Umbilical cord (tissue), 2 donors: ENCODE data around the gene SYTL2. TPM values are rescaled to one million over a fixed set of nuclear protein-coding genes. Genes with fewer than 3 reads are reported as not detected.

Experiments used
- DNase-seq: peaks from one replicate; pipeline ENCODE4 v3.0.0-alpha.2; 2015; ENCODE audit warnings: low spot score
- total RNA-seq: library from RNA; depleted of rRNA; stranded (reverse); fragments of >200 nt; gene quantifications from one replicate; pipeline ENCODE4 v1.2.3, GENCODE V29; 2014; ENCODE audit warnings: low replicate concordance; ENCODE audit not compliant: insufficient read depth

Gene SYTL2
- total RNA-seq, 1 donor from 2014 or later = 286 TPM

DNA sequence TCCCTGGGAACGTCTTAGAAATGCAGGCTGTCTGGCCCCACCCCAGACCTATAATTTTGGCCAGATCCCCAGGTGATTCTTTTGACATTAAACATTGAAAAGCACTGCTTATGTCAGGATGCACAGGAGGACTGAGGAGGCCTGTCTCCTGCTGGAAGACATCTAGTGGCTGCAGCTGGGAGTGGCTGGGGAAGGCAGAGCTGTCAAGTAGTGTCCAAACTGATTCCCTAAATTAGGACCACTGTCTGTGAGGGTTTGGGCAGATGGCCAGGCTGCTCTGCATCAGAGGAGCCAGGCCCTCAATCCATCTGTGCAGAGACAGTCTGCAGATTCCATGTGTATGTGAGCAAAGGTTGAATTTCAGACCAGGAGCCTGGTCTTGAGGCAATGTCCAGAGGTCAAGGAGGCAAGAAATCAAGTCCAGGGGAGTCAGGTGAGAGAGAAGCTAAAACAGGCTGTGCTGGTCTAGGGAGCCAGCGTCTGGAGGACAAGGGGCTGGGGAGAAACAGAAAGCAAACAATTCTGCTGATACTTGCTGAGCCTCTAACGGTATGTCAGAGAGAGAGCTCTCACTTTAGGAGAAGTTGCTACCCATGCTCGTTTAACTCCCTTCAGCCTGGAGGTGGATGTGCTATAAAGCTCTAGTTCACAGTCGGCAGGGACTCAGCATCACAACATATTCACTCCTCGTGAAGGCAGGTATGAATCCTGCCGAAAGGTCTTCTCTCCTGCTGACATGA, 15.3 kb upstream of the SYTL2 start:
- peak; percentile 64 for DNase-seq

- DNase-seq = no peak
Measured at GRCh38 chr11:85825616-85826015, 14.7 kb upstream of the SYTL2 start.

- DNase-seq = no peak
Measured at GRCh38 chr11:85823816-85824215, 12.9 kb upstream of the SYTL2 start.

DNA sequence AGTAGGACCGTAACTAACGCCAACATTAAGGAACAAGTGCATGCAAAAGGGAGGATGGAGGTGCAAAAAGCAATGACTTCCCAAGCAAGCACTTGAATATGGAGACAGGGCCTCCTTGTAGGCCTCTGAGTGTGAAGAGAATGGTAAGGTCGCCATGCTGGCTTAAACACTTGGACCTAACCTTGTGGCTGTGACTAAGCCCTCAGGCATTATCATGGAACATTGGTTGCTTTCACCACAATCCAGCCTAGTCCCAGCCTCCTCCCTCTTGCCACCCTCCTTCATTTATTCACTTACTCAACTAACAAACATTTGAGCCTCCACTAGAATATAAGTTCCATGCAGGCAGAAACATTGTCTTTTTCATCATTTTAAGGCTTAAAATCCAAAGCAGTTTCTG, 11.9 kb upstream of the SYTL2 start:
- DNase-seq = no peak

DNA sequence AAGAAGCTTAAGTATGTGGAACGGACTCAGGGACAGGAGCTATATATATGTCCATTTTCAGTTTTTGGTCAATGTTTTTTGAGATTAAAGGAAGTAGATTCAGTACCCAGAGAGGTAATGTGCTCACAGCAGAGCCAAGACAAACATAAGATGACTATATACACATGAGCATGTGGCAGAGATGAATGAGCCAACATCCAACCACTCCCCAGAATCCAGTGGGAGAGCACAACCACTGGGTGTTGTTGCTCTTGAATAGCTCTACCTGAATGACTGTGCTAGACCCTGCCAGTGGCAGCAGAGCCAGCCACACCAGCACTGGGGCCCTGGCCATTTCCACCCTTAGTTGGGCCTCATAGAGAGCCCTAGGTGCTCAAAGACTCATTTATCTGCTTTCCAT, 10.7 kb upstream of the SYTL2 start:
- DNase-seq = no peak

- no peak for DNase-seq
Measured at GRCh38 chr11:85819441-85819840, 8.5 kb upstream of the SYTL2 start.

GRCh38 chr11:85815186-85815931, 4.4 kb upstream of the SYTL2 start:
- DNase-seq = no peak

- DNase-seq = no peak
Measured at GRCh38 chr11:85813721-85814120, 2.8 kb upstream of the SYTL2 start.

DNA sequence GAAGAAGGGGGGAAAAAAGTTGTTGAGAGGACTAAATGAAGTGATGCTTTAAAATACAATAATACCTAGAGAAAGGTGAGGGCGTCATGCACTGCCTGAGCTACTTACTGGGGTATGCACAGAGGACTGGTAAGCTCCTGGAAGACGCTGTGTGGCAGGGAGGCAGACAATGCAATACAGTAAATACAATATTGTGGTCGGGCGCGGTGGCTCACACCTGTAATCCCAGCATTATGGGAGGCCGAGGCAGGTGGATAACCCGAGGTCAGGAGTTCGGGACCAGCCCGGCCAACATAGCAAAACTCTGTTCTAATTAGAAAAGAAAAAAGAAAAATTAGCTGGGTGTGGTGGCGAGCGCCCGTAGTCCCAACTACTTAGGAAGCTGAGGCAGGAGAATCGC, 683 bp upstream of the SYTL2 start:
- DNase-seq = no peak

- no peak for DNase-seq
Measured at GRCh38 chr11:85810521-85810870, 445 bp downstream of the SYTL2 start.

- DNase-seq = no peak
Measured at GRCh38 chr11:85809863-85810262, 1.1 kb downstream of the SYTL2 start.

- no peak for DNase-seq
Measured at GRCh38 chr11:85809191-85809590, 1.8 kb downstream of the SYTL2 start.

DNA sequence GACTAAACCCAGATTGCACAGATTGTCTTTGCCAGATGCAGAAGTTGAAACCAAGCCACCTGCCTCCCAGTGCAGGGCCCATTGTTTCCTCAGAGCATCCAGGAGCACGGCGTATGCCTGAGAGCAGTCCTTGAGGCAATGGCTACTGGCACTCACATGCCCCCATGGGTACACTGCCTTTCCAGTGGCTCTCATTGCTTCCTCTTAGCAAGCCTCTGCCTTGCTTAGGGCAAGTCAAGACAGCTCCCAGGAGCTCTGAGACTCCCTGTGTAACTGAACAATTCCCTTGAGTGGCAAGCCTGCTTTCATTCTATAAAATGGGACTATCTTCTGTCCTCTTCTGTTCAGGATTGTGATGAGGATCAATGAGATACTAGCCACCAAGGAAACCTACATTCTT, 4.1 kb downstream of the SYTL2 start:
- DNase-seq = no peak

DNA sequence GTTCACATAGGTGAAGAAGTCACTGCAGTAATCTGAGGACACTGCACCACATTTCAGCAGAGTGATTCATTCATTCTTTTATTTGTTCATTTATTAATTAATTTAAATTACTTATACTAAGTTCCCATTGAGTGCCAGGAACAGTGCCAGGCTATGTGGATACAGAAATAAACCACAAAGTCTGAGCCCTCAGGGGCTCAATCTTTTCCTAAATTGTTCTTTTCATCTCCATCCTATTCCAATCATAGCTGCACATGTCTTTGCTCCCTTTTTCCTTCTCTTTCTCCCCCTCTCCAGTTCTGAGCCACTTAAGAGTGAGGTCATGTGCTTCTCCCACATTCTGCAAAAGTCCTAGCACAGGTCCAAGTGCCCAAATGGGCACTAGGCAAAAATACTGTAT, 4.9 kb downstream of the SYTL2 start:
- no peak for DNase-seq

DNA sequence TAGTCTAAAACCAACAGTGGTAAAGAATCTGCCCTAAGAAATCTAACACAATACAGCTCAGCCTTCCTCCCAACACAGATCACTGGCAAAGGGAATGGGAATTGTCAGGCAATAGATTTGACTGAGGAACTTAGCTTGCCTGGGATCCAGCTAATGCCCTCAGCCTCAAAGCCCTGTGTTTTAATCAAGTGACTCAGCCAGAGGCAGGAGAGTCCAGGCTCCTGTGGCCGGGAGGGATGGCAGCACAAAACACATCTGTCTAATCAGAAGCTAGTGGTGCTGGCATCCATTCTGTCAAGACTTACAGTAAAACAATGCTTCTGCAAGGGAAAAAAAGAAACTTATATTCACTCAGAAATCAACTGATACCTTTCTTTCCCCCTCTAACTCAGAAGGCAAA, 5.6 kb downstream of the SYTL2 start:
- no peak for DNase-seq

DNA sequence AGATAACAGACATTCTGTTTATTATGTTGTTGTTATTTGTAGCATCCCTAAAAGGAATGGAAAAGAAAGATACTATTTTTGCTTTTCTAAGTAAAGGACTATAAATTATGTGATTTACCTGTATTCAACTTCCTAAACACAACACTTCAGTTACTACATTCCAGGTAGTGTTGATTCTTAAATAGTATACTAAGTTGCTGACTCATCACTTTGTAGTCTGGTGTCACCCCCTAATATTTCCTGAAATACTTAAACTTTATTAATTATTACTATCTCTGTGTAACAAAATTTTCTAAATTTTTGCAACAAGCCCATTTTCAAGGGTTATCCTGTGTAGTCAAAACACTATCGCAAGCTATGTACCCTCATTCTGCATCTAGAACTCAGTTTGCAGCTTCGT, 7.0 kb downstream of the SYTL2 start:
- DNase-seq = no peak

DNA sequence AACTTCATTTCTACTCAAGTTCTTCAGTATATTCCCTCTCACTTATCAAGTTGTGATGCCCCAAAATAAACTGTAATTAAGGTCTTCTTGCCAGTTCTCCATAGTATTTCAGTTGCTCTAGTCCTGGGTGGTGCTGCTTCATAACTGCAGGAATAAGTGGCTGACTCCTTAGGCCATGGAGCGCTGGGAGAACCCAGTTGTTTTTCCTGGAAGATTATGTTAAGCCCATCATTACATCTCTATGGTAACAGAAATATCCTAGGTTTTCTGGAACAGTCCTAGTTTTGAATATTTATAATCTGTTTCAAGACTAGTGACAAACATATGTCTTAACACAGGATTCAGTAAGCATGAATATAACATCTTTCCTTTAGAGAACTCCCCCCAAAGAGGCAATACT, 7.6 kb downstream of the SYTL2 start:
- DNase-seq = no peak

GRCh38 chr11:85801527-85801926, 9.4 kb downstream of the SYTL2 start:
- no peak for DNase-seq

DNA sequence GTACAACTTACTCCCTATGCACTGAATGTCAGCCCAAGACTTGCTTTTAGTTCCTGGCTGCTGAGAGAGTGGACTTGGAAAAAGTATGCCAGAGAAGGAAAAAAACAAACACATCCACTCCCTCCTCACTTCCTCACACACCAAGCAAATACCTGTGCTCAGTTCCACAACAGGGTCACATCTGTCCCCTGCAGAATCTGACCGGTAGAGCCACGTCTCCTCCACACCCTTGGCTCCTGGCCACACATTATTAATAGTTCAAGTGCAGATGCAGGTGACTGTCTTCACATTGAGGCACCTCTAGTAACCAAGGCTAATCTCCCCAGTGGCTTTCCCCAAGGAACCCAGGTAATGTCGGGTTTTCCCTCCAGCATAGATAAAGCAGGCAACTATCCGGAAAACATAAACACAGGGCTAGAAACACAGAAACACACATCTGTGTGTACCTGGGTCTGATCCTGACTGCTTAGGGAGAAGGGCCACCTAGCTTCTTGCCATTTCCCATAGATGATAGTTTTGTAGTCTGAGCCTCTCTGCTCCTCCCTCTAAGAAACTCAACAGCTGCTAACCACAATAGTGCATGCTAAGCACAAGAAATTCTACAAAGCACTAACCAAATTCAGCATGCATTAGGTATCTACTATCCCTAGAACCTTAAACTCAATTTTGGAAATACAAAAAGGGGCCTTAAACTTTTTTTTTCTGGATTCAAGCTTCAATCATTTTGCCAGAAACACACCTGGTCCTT, 10.2 kb downstream of the SYTL2 start:
- DNase-seq = no peak

GRCh38 chr11:85799142-85799541, 11.8 kb downstream of the SYTL2 start:
- DNase-seq = peak; percentile 27

DNA sequence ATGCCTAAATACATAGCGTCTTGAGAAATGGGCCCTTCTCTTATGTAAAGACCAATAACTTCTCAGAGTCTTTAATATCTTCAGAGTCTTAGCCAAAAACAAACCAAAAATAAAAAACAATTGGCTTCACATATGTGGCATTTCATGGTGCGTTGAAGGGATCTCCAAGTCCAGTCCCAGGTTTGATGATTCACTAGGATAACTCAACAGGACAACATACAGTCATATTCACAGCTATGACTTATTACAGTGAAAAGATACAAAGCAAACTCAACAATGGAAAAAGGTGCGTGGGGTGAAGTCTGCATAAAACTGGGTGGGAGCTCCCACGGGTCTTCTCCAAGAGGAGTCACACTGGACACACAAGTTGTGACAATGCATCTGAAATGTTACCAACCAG, 12.6 kb downstream of the SYTL2 start:
- DNase-seq = no peak

DNA sequence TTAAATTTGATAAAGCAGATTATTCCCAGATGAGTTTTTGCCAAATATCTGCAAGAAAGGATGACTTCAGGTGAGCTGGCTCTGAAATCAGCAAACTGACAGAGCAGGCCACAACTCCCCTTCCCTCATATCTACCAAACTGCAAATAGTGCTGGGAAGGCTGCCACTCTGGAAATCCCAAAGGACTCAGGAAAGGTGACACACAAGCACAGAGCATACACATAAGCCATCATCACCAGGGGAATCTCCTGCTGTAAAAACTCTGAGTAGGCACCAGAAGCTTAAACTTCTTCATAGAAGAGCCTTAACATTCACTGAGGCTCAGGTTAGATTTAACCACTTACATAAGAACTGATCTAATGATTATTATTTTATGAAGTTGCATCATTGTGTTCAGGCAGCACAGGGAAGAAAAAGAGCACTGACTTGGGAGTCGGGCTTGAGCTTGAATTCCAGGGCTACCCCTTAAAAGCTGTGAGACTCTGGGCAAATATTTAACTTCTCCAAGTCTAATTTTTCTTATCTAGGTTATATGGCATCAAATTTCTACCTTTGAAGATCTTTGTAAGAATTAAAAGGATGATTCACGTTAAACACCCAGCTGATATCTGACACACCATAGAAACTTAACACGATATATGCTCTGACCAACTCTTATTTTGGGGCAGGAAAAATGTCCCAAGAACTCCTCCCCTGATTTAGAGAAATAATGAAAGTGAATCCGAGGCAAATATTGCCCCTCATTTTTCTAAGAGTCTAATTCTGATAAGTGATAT, 15.0 kb downstream of the SYTL2 start:
- no peak for DNase-seq
